C4-2B (cell line): ENCODE results near the gene TLR10.

Experiments used
- ZFX ChIP-seq: fragments of 450-650 bp; IDR thresholded peaks from 2 replicates; pipeline ENCODE4 v1.6.1; 2017
- TF ChIP-seq, protein P1 (sequence below): fragments of 450-650 bp; conservative IDR thresholded peaks from 2 replicates; pipeline ENCODE4 v1.5.1; 2017; ENCODE audit warnings: mild to moderate bottlenecking

DNA sequence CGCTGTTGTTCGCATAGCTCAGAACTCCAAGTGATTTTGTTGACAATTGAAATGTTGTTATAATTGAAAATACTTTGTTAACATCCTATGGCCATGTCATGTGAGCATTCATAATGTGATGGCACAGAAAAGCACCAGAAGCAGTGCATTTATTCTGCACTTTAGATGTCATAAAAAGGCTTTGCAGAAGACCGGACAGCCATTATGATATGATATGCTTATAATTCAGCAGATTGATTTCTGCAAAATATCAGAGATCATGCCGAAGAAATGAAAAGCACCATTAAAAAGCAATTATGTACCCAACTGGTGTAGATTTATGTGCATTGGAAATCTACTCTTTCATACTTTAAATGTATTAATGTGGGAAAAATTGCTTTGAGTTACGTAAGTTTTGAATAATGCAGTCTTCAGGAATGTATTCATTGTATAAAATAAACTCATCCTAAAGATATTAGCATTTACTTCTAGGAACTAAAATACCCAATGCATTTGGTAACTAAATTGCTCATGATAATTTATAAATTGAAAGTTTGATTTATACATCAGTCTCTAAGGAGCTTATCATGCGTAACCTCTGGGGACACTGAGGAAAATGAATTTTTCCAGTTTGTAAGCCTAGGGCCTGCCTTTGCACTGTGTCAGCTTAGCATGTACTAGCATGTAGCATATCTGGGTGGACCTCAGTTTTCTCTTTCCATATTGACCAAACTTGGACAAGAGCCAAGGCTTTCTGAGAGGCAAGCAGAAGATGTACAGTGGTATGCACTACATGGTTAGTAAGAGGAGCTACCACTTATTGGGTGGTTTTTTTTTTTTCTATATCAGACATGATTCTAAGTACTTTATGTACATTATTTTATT lies 43.6 kb downstream of the TLR10 start:
- TF ChIP-seq, protein P1, sequence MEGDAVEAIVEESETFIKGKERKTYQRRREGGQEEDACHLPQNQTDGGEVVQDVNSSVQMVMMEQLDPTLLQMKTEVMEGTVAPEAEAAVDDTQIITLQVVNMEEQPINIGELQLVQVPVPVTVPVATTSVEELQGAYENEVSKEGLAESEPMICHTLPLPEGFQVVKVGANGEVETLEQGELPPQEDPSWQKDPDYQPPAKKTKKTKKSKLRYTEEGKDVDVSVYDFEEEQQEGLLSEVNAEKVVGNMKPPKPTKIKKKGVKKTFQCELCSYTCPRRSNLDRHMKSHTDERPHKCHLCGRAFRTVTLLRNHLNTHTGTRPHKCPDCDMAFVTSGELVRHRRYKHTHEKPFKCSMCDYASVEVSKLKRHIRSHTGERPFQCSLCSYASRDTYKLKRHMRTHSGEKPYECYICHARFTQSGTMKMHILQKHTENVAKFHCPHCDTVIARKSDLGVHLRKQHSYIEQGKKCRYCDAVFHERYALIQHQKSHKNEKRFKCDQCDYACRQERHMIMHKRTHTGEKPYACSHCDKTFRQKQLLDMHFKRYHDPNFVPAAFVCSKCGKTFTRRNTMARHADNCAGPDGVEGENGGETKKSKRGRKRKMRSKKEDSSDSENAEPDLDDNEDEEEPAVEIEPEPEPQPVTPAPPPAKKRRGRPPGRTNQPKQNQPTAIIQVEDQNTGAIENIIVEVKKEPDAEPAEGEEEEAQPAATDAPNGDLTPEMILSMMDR: no peak
- TF ChIP-seq ZFX: no peak
